GM19463 (cell line): ENCODE measurements around the gene IGIP.

Experiments
- ATAC-seq: cut with Tn5 transposase; IDR thresholded peaks from one replicate; pipeline ENCODE4 v1.9.1; 2021; ENCODE audit warnings: mild to moderate bottlenecking, moderate library complexity; ENCODE audit not compliant: unreplicated experiment

The IGIP gene

GRCh38 chr5:140111011-140111858, 14.5 kb upstream of the IGIP start:
- ATAC-seq: no peak

- no peak for ATAC-seq
Measured at GRCh38 chr5:140111859-140112551, 13.7 kb upstream of the IGIP start.

DNA sequence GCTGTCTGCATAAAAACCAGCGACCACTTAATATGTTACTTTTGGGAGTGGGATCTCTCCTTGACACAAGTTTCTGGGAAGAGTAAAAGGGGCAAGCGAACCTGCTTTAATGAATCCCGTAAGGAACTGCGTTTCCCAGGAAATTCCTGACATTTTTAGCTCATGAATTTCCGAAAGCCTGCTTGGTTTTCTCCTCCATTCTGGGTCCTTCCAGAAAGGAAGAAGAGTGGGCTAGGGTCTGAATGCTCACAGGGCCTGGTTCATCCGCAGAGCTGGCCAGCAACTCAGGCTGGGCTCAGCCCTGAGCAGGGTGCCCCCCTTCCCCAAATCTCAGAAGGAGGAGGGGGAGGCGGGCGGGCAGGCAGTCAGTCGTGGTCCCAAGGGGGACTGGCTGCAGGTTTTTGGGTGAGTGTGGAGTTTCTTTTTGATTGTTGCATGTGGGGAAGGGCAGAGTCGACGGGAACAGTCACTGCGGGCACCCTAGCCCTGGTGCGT, 13.0 kb upstream of the IGIP start:
- no peak for ATAC-seq

GRCh38 chr5:140113180-140113698, 12.5 kb upstream of the IGIP start:
- ATAC-seq: no peak

- ATAC-seq: peak; percentile 91
Measured at GRCh38 chr5:140113699-140114263, 12.0 kb upstream of the IGIP start, which contains the start of gene PURA. Gene PURA, plus strand, starts transcription at chr5:140114109. Its CDS starts 73 bp downstream, at chr5:140114182.

- ATAC-seq: peak; percentile 22
Measured at GRCh38 chr5:140114341-140115185, 11.2 kb upstream of the IGIP start.

GRCh38 chr5:140115186-140115500, 10.6 kb upstream of the IGIP start:
- ATAC-seq: no peak

DNA sequence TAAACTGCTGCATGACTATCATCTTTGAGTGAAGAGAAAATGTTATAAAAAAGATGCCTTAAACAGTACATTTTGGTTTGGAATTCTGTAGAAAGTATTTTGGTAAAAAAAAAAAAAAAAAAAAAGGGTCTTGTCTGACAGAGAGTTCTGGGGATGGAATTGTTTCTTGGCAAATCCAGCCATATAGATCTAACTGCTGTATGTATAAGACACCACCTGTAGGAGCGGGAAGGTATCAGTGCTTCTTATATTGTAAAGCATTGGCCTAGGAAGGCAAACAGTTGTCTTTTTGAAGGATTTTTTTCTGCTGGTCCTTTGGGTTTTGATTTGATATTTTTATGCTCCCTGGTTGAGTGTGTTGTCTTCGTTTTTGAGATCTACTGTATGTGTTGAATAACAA, 9.0 kb upstream of the IGIP start:
- no peak for ATAC-seq

GRCh38 chr5:140117523-140117922, 8.2 kb upstream of the IGIP start:
- ATAC-seq: no peak

DNA sequence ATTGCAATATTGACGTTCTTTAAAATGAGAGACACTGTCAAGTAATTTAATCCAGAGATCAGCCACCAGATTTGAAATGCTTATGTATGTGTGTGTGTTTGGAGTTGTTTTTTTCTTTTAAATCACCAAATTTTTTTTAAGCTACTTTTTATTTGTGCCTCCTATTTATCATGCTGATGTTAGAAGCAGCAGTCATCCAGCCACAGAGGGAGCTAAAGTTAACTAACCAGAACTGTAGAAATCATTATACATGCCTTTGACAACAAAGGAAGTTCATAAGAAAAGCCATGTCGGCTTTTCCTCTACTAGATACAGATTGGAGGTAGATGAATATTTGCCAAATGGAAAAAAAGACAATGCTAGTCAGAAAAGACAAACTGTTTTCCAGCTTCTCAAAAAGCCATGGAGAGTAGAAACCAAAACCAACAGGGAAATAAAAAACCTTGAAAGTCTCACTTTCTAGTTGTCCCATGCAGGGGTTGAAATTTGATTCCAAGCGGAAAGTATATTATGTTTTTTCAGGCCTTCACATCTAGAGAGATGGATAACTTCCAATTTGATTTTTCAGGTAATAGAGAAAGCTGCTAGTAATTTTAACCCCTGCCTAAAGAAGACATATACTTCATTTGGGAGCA, 7.3 kb upstream of the IGIP start:
- ATAC-seq: no peak

DNA sequence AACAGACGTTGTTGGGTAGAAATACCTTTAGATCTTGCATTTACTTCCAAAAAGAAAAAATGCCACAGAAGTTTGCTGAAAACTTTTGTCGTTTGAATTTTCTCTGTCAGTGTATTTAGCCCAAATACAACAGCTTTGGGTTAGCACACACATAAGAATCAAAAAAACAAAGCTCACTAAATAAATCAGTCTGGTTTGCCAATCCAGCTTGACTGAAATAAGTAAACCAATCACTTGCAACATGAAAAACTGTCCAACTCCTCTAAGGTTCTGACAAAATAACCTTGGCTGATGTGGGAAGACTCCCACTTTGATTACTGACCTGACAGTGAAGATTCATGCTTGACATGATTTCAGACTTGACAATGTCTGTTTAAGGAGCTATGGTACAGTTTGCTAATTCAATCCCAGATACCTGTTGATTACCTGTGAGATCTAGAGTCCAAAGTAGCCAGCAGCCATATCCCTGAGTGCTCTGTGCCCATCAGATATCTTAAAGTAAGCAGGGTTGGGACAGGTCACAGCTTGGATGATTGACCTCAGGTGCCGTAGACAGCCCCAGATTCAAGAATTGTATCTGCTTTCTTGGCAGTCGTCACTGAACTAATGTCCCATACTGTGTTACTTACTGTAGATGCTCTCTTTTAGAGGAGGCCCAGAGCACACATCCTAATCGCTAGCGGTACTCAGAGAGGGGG, 727 bp downstream of the IGIP start:
- no peak for ATAC-seq

- ATAC-seq: no peak
Measured at GRCh38 chr5:140128376-140128775, 2.6 kb downstream of the IGIP start.

GRCh38 chr5:140130949-140131733, 5.4 kb downstream of the IGIP start:
- ATAC-seq: no peak

GRCh38 chr5:140131967-140132409, 6.3 kb downstream of the IGIP start:
- peak; percentile 63 for ATAC-seq

GRCh38 chr5:140133514-140134167, 7.9 kb downstream of the IGIP start:
- no peak for ATAC-seq

DNA sequence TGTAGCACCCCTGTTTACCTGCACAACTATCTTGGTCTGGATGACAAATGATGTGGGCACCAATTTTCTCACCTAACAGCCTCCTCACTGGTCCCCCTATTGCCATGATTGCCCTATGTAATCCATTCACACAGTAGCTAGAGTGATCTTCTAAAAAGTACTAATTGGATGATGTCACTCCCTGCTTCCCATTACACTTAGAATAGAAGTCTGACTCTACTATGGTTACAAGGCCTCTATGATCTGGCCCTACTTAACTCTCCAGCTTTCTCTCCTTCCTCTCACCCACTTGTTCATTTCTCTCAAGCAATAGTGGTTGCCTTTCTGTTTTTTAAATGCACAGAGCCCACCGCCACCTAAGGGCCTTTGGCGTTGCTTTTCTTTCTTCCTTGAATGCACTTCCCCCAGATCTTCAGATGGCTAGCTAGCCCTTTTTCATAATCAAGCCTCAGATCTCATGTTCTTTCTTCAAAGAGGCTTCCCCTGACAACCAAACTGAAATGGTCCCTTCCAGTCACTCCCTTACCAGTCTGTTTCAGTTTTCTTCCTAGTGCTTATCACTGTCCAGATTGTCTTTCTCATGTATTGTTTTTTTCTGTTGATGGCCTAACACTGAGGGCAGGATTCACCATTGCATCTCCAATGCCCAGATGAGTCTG, 8.7 kb downstream of the IGIP start:
- no peak for ATAC-seq

GRCh38 chr5:140135127-140135526, 9.4 kb downstream of the IGIP start:
- no peak for ATAC-seq

GRCh38 chr5:140136624-140137023, 10.9 kb downstream of the IGIP start:
- no peak for ATAC-seq
